ENCODE data around the gene METTL8. TPM values are rescaled to one million over a fixed set of nuclear protein-coding genes. Genes with fewer than 3 reads are reported as not detected.

The METTL8 gene
- total RNA-seq, 4 donors from 2014 or later, result 10.6 to 13.7 (median 13.2) TPM

- no peaks in the 10 kb centered on the region for H3K4me1 ChIP-seq
- WGBS, 2 donors, result 60 to 65% methylated on average over 3 of the region's 3 CpGs
- no peak for DNase-seq
- no peaks in the 10 kb centered on the region for H3K27me3 ChIP-seq
- H3K9me3 ChIP-seq, result no peaks in the 10 kb centered on the region
- H3K27ac ChIP-seq, result no peak overlapping the region
- H3K36me3 ChIP-seq, result no peaks in the 10 kb centered on the region
- TF ChIP-seq CTCF (IDR thresholded peaks at IDR 0.05) (no peak), POLR2A (IDR thresholded peaks at IDR 0.05) (no peak)
- intact Hi-C loops (cut with DNase I), result no loop called here
- no peak overlapping the region for H3K4me3 ChIP-seq (replicated peaks in 1 of 3)
Observed at GRCh38 chr2:171347591-171348032, 86.2 kb downstream of the METTL8 start.

GRCh38 chr2:171346723-171347557, 86.8 kb downstream of the METTL8 start:
- WGBS, 2 donors, result 82 to 83% methylated on average over 10 of the region's 10 CpGs
- no peak for TF ChIP-seq CTCF (IDR thresholded peaks at IDR 0.05)
- no peak for TF ChIP-seq POLR2A (IDR thresholded peaks at IDR 0.05)
- no peak for DNase-seq
- no peaks in the 10 kb centered on the region for H3K9me3 ChIP-seq
- no peak overlapping the region for H3K4me3 ChIP-seq (replicated peaks in 1 of 3)
- no peak overlapping the region for H3K27ac ChIP-seq
- H3K4me1 ChIP-seq, result no peaks in the 10 kb centered on the region
- no peaks in the 10 kb centered on the region for H3K36me3 ChIP-seq
- no peaks in the 10 kb centered on the region for H3K27me3 ChIP-seq
- intact Hi-C loops (cut with DNase I), result no loop called here

GRCh38 chr2:171345971-171346722, 87.6 kb downstream of the METTL8 start:
- Histone ChIP-seq H3K27ac (no peak overlapping the region), H3K9me3 (no peaks in the 10 kb centered on the region), H3K36me3 (no peaks in the 10 kb centered on the region), H3K27me3 (no peaks in the 10 kb centered on the region), H3K4me3 (replicated peaks in 1 of 3) (no peak overlapping the region), H3K4me1 (no peaks in the 10 kb centered on the region)
- 97 to 100% methylated on average over 3 of the region's 3 CpGs for WGBS, 2 donors
- DNase-seq, result no peak
- intact Hi-C loops (cut with DNase I), result no loop called here
- TF ChIP-seq POLR2A (IDR thresholded peaks at IDR 0.05), result no peak
- TF ChIP-seq CTCF (IDR thresholded peaks at IDR 0.05), result no peak

- Histone ChIP-seq H3K4me3 (replicated peaks in 1 of 3) (no peak overlapping the region), H3K36me3 (no peaks in the 10 kb centered on the region), H3K9me3 (no peaks in the 10 kb centered on the region), H3K27me3 (no peaks in the 10 kb centered on the region), H3K4me1 (no peaks in the 10 kb centered on the region), H3K27ac (no peak overlapping the region)
- 91% methylated on average over 2 of the region's 2 CpGs for WGBS, 2 donors
- DNase-seq, result no peak
- intact Hi-C loops (cut with DNase I), result no loop called here
- no peak for TF ChIP-seq POLR2A (IDR thresholded peaks at IDR 0.05)
- TF ChIP-seq CTCF (IDR thresholded peaks at IDR 0.05), result no peak
Observed at GRCh38 chr2:171344182-171344581, 89.6 kb downstream of the METTL8 start.

- Histone ChIP-seq H3K36me3 (no peaks in the 10 kb centered on the region), H3K27me3 (no peaks in the 10 kb centered on the region), H3K9me3 (no peaks in the 10 kb centered on the region), H3K4me3 (replicated peaks in 1 of 3) (no peak overlapping the region), H3K4me1 (no peaks in the 10 kb centered on the region), H3K27ac (no peak overlapping the region)
- TF ChIP-seq CTCF (IDR thresholded peaks at IDR 0.05) (no peak), POLR2A (IDR thresholded peaks at IDR 0.05) (no peak)
- DNase-seq, result no peak
- WGBS, 2 donors, result 63 to 65% methylated on average over 1 of the region's 1 CpG
- intact Hi-C loops (cut with DNase I), result no loop called here
Observed at GRCh38 chr2:171342067-171342413, 91.8 kb downstream of the METTL8 start.

Measured in thyroid gland (tissue), 4 donors.